Measurements from ENCODE around the gene IFNGR2. TPM values are rescaled to one million over a fixed set of nuclear protein-coding genes. Genes with fewer than 3 reads are reported as not detected.

IFNGR2 gene
- total and polyA plus RNA-seq, 2 donors (not counting 1 experiment from before 2014, with no cell fraction given), result 96.0 to 108 TPM

DNA sequence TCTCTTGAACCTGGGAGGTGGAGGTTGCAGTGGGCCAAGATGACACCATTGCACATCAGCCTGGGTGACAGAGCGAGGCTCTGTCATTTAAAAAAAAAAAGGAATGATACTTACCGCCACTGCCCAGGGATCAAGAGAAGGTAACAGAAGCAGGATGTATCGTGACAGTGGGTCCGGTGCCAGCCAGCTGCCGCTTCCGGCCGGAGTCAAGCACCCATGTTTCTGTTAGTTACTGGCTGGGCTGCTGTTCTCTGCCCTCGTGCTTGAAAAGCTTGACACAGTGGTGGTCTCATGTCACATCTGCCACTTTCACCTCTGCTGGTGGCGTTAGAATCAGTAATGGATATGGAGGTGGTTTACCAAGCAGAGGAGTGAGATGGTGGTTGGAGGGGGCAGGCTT, 21.0 kb downstream of the IFNGR2 start:
- Histone ChIP-seq H3K79me2 (ENCODE audit: control insufficient read depth, insufficient read depth, low read length) (peaks cover 88% of the 10 kb centered on the region), H3K9ac (ENCODE audit: low read length) (no peak overlapping the region), H3K4me1 (ENCODE audit: control insufficient read depth in 2 of 2, insufficient read depth in 2 of 2, low read length in 2 of 2) (no peaks in the 10 kb centered on the region), H3K9me3 (ENCODE audit: control extremely low read depth in 1 of 3, control insufficient read depth in 2 of 3, insufficient read depth in 1 of 3, low read length in 2 of 3) (no peaks in the 10 kb centered on the region), H3K27me3 (replicated peaks in 1 of 4; ENCODE audit: control extremely low read depth in 1 of 4, control insufficient read depth in 3 of 4, insufficient read depth in 4 of 4, low read length in 3 of 4) (no peaks in the 10 kb centered on the region), H3K27ac (ENCODE audit: low read length in 2 of 2) (no peak overlapping the region), H3K4me2 (replicated peaks; ENCODE audit: low read depth, low read length, poor library complexity, severe bottlenecking) (no peak overlapping the region), H3K4me3 (ENCODE audit: control extremely low read depth in 1 of 5, extremely low read depth in 1 of 5, insufficient read depth in 1 of 5, low read depth in 2 of 5, low read length in 4 of 5) (no peak overlapping the region), H3K36me3 (replicated peaks in 1 of 2; ENCODE audit: control extremely low read depth in 1 of 2, control insufficient read depth in 1 of 2, extremely low read depth in 1 of 2, insufficient read depth in 2 of 2, low read length in 1 of 2) (peaks cover 22 to 80% of the 10 kb centered on the region in 2 experiments), H2AFZ (ENCODE audit: insufficient read depth, low read depth, low read length, poor library complexity, severe bottlenecking) (no peak overlapping the region), H4K20me1 (ENCODE audit: control insufficient read depth, insufficient read depth, low read length, poor library complexity, severe bottlenecking) (peaks cover 68% of the 10 kb centered on the region)
- intact Hi-C loops (cut with micrococcal nuclease), result no loop called here
- ChIA-PET POLR2A (interaction anchor here (0.7 kb wide), 1 partner anchor 18 kb away, joined by 3 read pairs; no protein-coding TSS in a partner anchor), CTCF (interaction anchor here (0.9 to 2.5 kb wide), 3 partner anchors 18 to 483 kb away, joined by 3 to 8 read pairs (median 3); no protein-coding TSS in a partner anchor)
- Mint-ChIP-seq H3K27ac (no peak overlapping the region), H3K27me3 (no peaks in the 10 kb centered on the region), H3K4me3 (no peak overlapping the region), H3K9me3 (ENCODE audit: insufficient read depth) (no peaks in the 10 kb centered on the region), H3K4me1 (peaks cover 3% of the 10 kb centered on the region)
- 100% methylated on average over 8 of the region's 9 CpGs for WGBS (ENCODE audit: insufficient coverage)
- no peak for DNase-seq
- no peak for ATAC-seq (ENCODE audit: low read depth)
- TF ChIP-seq EZH2 (IDR thresholded peaks at IDR 0.05; ENCODE audit: borderline replicate concordance, insufficient read depth, low read depth, low read length, poor library complexity, severe bottlenecking), result no peak
- TF ChIP-seq, protein P1, sequence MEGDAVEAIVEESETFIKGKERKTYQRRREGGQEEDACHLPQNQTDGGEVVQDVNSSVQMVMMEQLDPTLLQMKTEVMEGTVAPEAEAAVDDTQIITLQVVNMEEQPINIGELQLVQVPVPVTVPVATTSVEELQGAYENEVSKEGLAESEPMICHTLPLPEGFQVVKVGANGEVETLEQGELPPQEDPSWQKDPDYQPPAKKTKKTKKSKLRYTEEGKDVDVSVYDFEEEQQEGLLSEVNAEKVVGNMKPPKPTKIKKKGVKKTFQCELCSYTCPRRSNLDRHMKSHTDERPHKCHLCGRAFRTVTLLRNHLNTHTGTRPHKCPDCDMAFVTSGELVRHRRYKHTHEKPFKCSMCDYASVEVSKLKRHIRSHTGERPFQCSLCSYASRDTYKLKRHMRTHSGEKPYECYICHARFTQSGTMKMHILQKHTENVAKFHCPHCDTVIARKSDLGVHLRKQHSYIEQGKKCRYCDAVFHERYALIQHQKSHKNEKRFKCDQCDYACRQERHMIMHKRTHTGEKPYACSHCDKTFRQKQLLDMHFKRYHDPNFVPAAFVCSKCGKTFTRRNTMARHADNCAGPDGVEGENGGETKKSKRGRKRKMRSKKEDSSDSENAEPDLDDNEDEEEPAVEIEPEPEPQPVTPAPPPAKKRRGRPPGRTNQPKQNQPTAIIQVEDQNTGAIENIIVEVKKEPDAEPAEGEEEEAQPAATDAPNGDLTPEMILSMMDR (IDR thresholded peaks at IDR 0.05), result no peak

DNA sequence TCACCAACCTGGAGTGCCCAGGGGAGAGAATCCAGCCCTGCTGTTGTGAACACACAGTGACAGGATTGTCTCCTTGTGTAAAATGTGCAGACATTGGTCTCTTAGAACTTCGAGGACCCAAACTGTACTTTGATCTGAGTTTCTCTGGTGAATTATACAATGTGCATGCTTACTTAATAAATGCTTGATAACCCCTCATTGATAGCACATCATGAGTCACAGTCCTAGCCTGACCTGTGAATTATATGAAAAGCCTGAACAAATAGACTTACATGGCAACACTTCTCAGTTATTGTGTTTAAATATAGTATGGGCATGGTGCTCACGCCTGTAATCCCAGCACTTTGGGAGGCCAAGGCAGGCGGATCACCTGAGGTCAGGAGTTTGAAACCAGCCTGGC, 22.6 kb downstream of the IFNGR2 start:
- Histone ChIP-seq H3K4me1 (ENCODE audit: control insufficient read depth in 2 of 2, insufficient read depth in 2 of 2, low read length in 2 of 2) (no peaks in the 10 kb centered on the region), H3K79me2 (ENCODE audit: control insufficient read depth, insufficient read depth, low read length) (peaks cover 85% of the 10 kb centered on the region), H3K27ac (ENCODE audit: low read length in 2 of 2) (no peak overlapping the region), H3K4me2 (replicated peaks; ENCODE audit: low read depth, low read length, poor library complexity, severe bottlenecking) (no peak overlapping the region), H3K27me3 (replicated peaks in 1 of 4; ENCODE audit: control extremely low read depth in 1 of 4, control insufficient read depth in 3 of 4, insufficient read depth in 4 of 4, low read length in 3 of 4) (no peaks in the 10 kb centered on the region), H4K20me1 (ENCODE audit: control insufficient read depth, insufficient read depth, low read length, poor library complexity, severe bottlenecking) (peaks cover 62% of the 10 kb centered on the region), H3K36me3 (replicated peaks in 1 of 2; ENCODE audit: control extremely low read depth in 1 of 2, control insufficient read depth in 1 of 2, extremely low read depth in 1 of 2, insufficient read depth in 2 of 2, low read length in 1 of 2) (peaks cover 24 to 80% of the 10 kb centered on the region in 2 experiments), H3K9me3 (ENCODE audit: control extremely low read depth in 1 of 3, control insufficient read depth in 2 of 3, insufficient read depth in 1 of 3, low read length in 2 of 3) (no peaks in the 10 kb centered on the region), H3K9ac (ENCODE audit: low read length) (no peak overlapping the region), H3K4me3 (ENCODE audit: control extremely low read depth in 1 of 5, extremely low read depth in 1 of 5, insufficient read depth in 1 of 5, low read depth in 2 of 5, low read length in 4 of 5) (no peak overlapping the region), H2AFZ (ENCODE audit: insufficient read depth, low read depth, low read length, poor library complexity, severe bottlenecking) (no peak overlapping the region)
- TF ChIP-seq, protein P1 (IDR thresholded peaks at IDR 0.05), result no peak
- TF ChIP-seq EZH2 (IDR thresholded peaks at IDR 0.05; ENCODE audit: borderline replicate concordance, insufficient read depth, low read depth, low read length, poor library complexity, severe bottlenecking), result no peak
- ATAC-seq (ENCODE audit: low read depth) (no peak), DNase-seq (no peak)
- H3K27ac Mint-ChIP-seq, result peak overlapping the region; percentile 15
- H3K27me3 Mint-ChIP-seq, result no peaks in the 10 kb centered on the region
- no peaks in the 10 kb centered on the region for H3K9me3 Mint-ChIP-seq (ENCODE audit: insufficient read depth)
- WGBS (ENCODE audit: insufficient coverage), result no CpG with 5 or more reads among the region's 3 CpGs
- intact Hi-C loops (cut with micrococcal nuclease), result no loop called here
- POLR2A ChIA-PET, result interaction anchor here (1.2 kb wide), 1 partner anchor 10 kb away, joined by 4 read pairs; no protein-coding TSS in a partner anchor
- no peak overlapping the region for H3K4me3 Mint-ChIP-seq
- no peaks in the 10 kb centered on the region for H3K4me1 Mint-ChIP-seq
- CTCF ChIA-PET, result interaction anchor here (0.6 to 1.3 kb wide), 2 partner anchors 64 to 592 kb away, joined by 3 read pairs; no protein-coding TSS in a partner anchor

Measured in B cell (primary cell).